ENCODE data around the gene CELF2. TPM values are rescaled to one million over a fixed set of nuclear protein-coding genes. Genes with fewer than 3 reads are reported as not detected.

CELF2 gene
- total and polyA plus RNA-seq, 2 of the 4 experiments (the other 2 are of a cell fraction), result 3.5 to 6.6 TPM

- POLR2A ChIA-PET (ENCODE audit: unreplicated experiment), result no interaction called here
- dilution Hi-C loops (cut with HindIII; ENCODE audit: low sequenced_read_pairs, unreplicated experiment), result no loop called here
- H3K4me3 ChIP-seq (ENCODE audit: insufficient read depth, low read depth, low read length), result no peak overlapping the region
These were observed 213.6 kb downstream of the CELF2 start for GRCh38 chr10:11231285-11231684.

More at GRCh38 chr10:11231285-11231684, 213.6 kb downstream of the CELF2 start:
- H4K20me1 ChIP-seq (ENCODE audit: insufficient read depth, low read length), result no peaks in the 10 kb centered on the region
- no peak overlapping the region for H2BK120ac ChIP-seq (ENCODE audit: low read depth, low read length)
- no peaks in the 10 kb centered on the region for H3K36me3 ChIP-seq (ENCODE audit: control insufficient read depth, insufficient read depth, low read length)
- no TSS peak for BruUV-seq (replicated peaks)
- no peaks in the 10 kb centered on the region for H3K9me1 ChIP-seq (ENCODE audit: insufficient read depth, low read length)
- intact Hi-C loops (cut with micrococcal nuclease) (no loop called here), in situ Hi-C loops (cut with MboI; ENCODE audit: low sequenced_read_pairs) (no loop called here)
- no peak overlapping the region for H3K9ac ChIP-seq (ENCODE audit: low read depth, low read length)
- H3K18ac ChIP-seq (ENCODE audit: low read depth, low read length), result no peak overlapping the region
- no peak overlapping the region for H3K4me2 ChIP-seq (ENCODE audit: low read depth, low read length)
- H4K91ac ChIP-seq (ENCODE audit: insufficient read depth, low read depth, low read length), result no peak overlapping the region
- TF ChIP-seq ELK1 (IDR thresholded peaks at IDR 0.05; ENCODE audit: borderline replicate concordance, low read depth, low read length) (no peak), CHD1 (IDR thresholded peaks at IDR 0.05; ENCODE audit: low read depth, low read length) (no peak), FOS (IDR thresholded peaks at IDR 0.05; ENCODE audit: low read depth, low read length) (no peak), BHLHE40 (IDR thresholded peaks at IDR 0.05; ENCODE audit: low read depth, low read length) (no peak), RFX5 (IDR thresholded peaks at IDR 0.05; ENCODE audit: low read depth, low read length) (no peak), SMC3 (IDR thresholded peaks at IDR 0.05; ENCODE audit: low read depth, low read length) (no peak), USF2 (IDR thresholded peaks at IDR 0.05; ENCODE audit: low read depth, low read length) (no peak)
- no peaks in the 10 kb centered on the region for H3K27me3 ChIP-seq (ENCODE audit: control insufficient read depth, insufficient read depth, low read length)
- no peak overlapping the region for H4K8ac ChIP-seq (ENCODE audit: low read depth in 2 of 2, low read length in 2 of 2)
- CTCF ChIA-PET, result no interaction called here
- no peak overlapping the region for H2BK15ac ChIP-seq (ENCODE audit: low read depth, low read length)
- no peak overlapping the region for H3K27ac ChIP-seq (ENCODE audit: insufficient read depth, low read length)
- H2AFZ ChIP-seq (replicated peaks; ENCODE audit: low read length, poor library complexity), result no peak overlapping the region
- H3K4ac ChIP-seq (ENCODE audit: low read depth, low read length), result no peak overlapping the region
- no peak overlapping the region for H2AK9ac ChIP-seq (replicated peaks; ENCODE audit: low read depth, low read length, poor library complexity)
- no peak overlapping the region for H3K14ac ChIP-seq (replicated peaks; ENCODE audit: low read depth, low read length)
- H2BK20ac ChIP-seq (ENCODE audit: low read depth, low read length), result no peak overlapping the region
- H3K79me1 ChIP-seq (ENCODE audit: low read depth in 1 of 2, low read length in 2 of 2), result no peaks in the 10 kb centered on the region
- ATAC-seq (ENCODE audit: low read depth), result no peak
- H2BK5ac ChIP-seq (ENCODE audit: low read depth, low read length, poor library complexity, severe bottlenecking), result no peak overlapping the region
- DNase-seq, result no peak
- no peaks in the 10 kb centered on the region for H3K9me3 ChIP-seq (ENCODE audit: control insufficient read depth, insufficient read depth, low read length)
- H3K23ac ChIP-seq (ENCODE audit: low read depth, low read length), result no peak overlapping the region
- H3K56ac ChIP-seq (ENCODE audit: extremely low read depth, insufficient read depth, low read length), result no peak overlapping the region
- WGBS, 2 experiments (ENCODE audit: extremely low coverage in 2 of 2, insufficient read length in 1 of 2), result no CpG with 5 or more reads among the region's 3 CpGs
- H4K5ac ChIP-seq (ENCODE audit: low read depth, low read length), result no peak overlapping the region
- H3K4me1 ChIP-seq (ENCODE audit: control insufficient read depth, insufficient read depth, low read length), result no peaks in the 10 kb centered on the region
- no peak overlapping the region for H2AK5ac ChIP-seq (ENCODE audit: low read depth, low read length)
